ENCODE data around the gene HGD. TPM values are rescaled to one million over a fixed set of nuclear protein-coding genes. Genes with fewer than 3 reads are reported as not detected.

Gene HGD
- total and polyA plus RNA-seq, 2 of the 13 experiments (the other 11 are each of a cell fraction or from before 2014, with no cell fraction given): 265 to 398 TPM

DNA sequence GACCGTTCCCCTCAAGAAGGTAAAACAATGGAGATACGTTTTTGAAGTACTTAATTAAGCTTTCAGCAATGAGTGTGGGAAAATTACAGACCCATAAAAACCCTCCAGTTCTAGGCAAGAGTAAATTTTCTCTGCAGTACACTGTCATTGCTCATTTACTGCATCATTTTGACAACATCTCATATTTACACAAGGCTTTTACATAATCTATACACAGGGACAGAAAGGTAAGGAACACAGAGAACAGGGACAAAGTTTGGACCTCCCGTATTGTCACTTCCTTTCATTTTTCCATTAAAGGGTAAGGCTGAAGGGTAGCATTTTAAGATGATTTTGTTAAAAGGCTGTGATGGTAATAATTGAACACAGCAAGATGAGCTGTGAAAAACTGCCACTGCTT, 7.4 kb upstream of the HGD start (continued):
- TF ChIP-seq EP300 (IDR thresholded peaks at IDR 0.05; ENCODE audit: low read depth in 2 of 2, low read length in 2 of 2) (peak in 1 of 2 experiments; percentile 51; a peak in 1 of 4 replicates), EP300 (CRISPR knock-in tag; IDR thresholded peaks at IDR 0.05; ENCODE audit: borderline replicate concordance) (no peak), ATAD3A (CRISPR knock-in tag; IDR thresholded peaks at IDR 0.05) (no peak), NCOA5 (CRISPR knock-in tag; IDR thresholded peaks at IDR 0.05) (no peak), ZIK1 (CRISPR knock-in tag; IDR thresholded peaks at IDR 0.05; ENCODE audit: borderline replicate concordance, low read depth) (no peak), SAP130 (CRISPR knock-in tag; IDR thresholded peaks at IDR 0.05; ENCODE audit: low read depth) (peak; percentile 75), ZNF33B (CRISPR knock-in tag; IDR thresholded peaks at IDR 0.05) (no peak), DNMT1 (CRISPR knock-in tag; IDR thresholded peaks at IDR 0.05) (no peak), ZNF367 (CRISPR knock-in tag; IDR thresholded peaks at IDR 0.05; ENCODE audit: borderline replicate concordance) (no peak), CREM (IDR thresholded peaks at IDR 0.05) (no peak; the same call in 1 of the 2 replicates), CREM (CRISPR knock-in tag; IDR thresholded peaks at IDR 0.05) (no peak), MIXL1 (CRISPR knock-in tag; IDR thresholded peaks at IDR 0.05) (peak; percentile 41; the same call in 1 of the 2 replicates), SALL2 (CRISPR knock-in tag; IDR thresholded peaks at IDR 0.05) (no peak), RXRB (CRISPR knock-in tag; IDR thresholded peaks at IDR 0.05; ENCODE audit: borderline replicate concordance) (peak; percentile 63), TBL1XR1 (IDR thresholded peaks at IDR 0.05; ENCODE audit: borderline replicate concordance, low read length, partially characterized antibody) (no peak), NFIC (IDR thresholded peaks at IDR 0.05; ENCODE audit: low read length) (no peak), RAD21 (CRISPR knock-in tag; IDR thresholded peaks at IDR 0.05) (no peak), PCBP1 (IDR thresholded peaks at IDR 0.05; ENCODE audit: borderline replicate concordance, low read depth, low read length) (no peak), ZNF256 (CRISPR knock-in tag; conservative IDR thresholded peaks at IDR 0.05) (no peak), FOXA1 (IDR thresholded peaks at IDR 0.05) (0 out of 2 replicates have a peak, but pooled peaks have one; percentile 13), FOXA1 (CRISPR knock-in tag; IDR thresholded peaks at IDR 0.05) (peak; percentile 68), ATF7-NPFF (CRISPR knock-in tag; IDR thresholded peaks at IDR 0.05; ENCODE audit: low read depth) (no peak)
- TF ChIP-seq, protein P1, sequence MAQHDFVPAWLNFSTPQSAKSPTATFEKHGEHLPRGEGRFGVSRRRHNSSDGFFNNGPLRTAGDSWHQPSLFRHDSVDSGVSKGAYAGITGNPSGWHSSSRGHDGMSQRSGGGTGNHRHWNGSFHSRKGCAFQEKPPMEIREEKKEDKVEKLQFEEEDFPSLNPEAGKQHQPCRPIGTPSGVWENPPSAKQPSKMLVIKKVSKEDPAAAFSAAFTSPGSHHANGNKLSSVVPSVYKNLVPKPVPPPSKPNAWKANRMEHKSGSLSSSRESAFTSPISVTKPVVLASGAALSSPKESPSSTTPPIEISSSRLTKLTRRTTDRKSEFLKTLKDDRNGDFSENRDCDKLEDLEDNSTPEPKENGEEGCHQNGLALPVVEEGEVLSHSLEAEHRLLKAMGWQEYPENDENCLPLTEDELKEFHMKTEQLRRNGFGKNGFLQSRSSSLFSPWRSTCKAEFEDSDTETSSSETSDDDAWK (CRISPR knock-in tag; IDR thresholded peaks at IDR 0.05): no peak
- TF ChIP-seq, protein P2, sequence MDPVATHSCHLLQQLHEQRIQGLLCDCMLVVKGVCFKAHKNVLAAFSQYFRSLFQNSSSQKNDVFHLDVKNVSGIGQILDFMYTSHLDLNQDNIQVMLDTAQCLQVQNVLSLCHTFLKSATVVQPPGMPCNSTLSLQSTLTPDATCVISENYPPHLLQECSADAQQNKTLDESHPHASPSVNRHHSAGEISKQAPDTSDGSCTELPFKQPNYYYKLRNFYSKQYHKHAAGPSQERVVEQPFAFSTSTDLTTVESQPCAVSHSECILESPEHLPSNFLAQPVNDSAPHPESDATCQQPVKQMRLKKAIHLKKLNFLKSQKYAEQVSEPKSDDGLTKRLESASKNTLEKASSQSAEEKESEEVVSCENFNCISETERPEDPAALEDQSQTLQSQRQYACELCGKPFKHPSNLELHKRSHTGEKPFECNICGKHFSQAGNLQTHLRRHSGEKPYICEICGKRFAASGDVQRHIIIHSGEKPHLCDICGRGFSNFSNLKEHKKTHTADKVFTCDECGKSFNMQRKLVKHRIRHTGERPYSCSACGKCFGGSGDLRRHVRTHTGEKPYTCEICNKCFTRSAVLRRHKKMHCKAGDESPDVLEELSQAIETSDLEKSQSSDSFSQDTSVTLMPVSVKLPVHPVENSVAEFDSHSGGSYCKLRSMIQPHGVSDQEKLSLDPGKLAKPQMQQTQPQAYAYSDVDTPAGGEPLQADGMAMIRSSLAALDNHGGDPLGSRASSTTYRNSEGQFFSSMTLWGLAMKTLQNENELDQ (CRISPR knock-in tag; IDR thresholded peaks at IDR 0.05; ENCODE audit: borderline replicate concordance): no peak
- TF ChIP-seq, protein P3, sequence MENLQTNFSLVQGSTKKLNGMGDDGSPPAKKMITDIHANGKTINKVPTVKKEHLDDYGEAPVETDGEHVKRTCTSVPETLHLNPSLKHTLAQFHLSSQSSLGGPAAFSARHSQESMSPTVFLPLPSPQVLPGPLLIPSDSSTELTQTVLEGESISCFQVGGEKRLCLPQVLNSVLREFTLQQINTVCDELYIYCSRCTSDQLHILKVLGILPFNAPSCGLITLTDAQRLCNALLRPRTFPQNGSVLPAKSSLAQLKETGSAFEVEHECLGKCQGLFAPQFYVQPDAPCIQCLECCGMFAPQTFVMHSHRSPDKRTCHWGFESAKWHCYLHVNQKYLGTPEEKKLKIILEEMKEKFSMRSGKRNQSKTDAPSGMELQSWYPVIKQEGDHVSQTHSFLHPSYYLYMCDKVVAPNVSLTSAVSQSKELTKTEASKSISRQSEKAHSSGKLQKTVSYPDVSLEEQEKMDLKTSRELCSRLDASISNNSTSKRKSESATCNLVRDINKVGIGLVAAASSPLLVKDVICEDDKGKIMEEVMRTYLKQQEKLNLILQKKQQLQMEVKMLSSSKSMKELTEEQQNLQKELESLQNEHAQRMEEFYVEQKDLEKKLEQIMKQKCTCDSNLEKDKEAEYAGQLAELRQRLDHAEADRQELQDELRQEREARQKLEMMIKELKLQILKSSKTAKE (CRISPR knock-in tag; IDR thresholded peaks at IDR 0.05; ENCODE audit: borderline replicate concordance): no peak

Data from HepG2 (cell line).